ENCODE measurements around the gene FRAT1.

The FRAT1 gene

GRCh38 chr10:97291357-97292096 is 27.5 kb upstream of the FRAT1 start:
- H3K4me1 ChIP-seq (ENCODE audit: insufficient read depth, low read length, severe bottlenecking) = peaks cover 7% of the 10 kb centered on the region
- TF ChIP-seq EZH2 (IDR thresholded peaks at IDR 0.05; ENCODE audit: borderline replicate concordance, low read length) = no peak
- TF ChIP-seq, protein P1, sequence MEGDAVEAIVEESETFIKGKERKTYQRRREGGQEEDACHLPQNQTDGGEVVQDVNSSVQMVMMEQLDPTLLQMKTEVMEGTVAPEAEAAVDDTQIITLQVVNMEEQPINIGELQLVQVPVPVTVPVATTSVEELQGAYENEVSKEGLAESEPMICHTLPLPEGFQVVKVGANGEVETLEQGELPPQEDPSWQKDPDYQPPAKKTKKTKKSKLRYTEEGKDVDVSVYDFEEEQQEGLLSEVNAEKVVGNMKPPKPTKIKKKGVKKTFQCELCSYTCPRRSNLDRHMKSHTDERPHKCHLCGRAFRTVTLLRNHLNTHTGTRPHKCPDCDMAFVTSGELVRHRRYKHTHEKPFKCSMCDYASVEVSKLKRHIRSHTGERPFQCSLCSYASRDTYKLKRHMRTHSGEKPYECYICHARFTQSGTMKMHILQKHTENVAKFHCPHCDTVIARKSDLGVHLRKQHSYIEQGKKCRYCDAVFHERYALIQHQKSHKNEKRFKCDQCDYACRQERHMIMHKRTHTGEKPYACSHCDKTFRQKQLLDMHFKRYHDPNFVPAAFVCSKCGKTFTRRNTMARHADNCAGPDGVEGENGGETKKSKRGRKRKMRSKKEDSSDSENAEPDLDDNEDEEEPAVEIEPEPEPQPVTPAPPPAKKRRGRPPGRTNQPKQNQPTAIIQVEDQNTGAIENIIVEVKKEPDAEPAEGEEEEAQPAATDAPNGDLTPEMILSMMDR (IDR thresholded peaks at IDR 0.05; ENCODE audit: low read length) = no peak
- H3K9ac ChIP-seq (ENCODE audit: low read length) = peak overlapping the region; percentile 95
- peak overlapping the region; percentile 97 for H3K4me2 ChIP-seq (ENCODE audit: low read length)
- peak overlapping the region; percentile 74 for H3K27ac ChIP-seq (ENCODE audit: low read depth, low read length, poor library complexity, severe bottlenecking)
- H4K20me1 ChIP-seq (ENCODE audit: insufficient read depth, low read length) = no peaks in the 10 kb centered on the region
- peaks cover 5% of the 10 kb centered on the region; the same call in 1 of the 2 replicates for H3K36me3 ChIP-seq (ENCODE audit: insufficient read depth, low read length)
- peak overlapping the region; percentile 95 for H3K4me3 ChIP-seq (ENCODE audit: low read depth, low read length, poor library complexity, severe bottlenecking)
- no peaks in the 10 kb centered on the region for H3K27me3 ChIP-seq (ENCODE audit: insufficient read depth, low read length)
- H3K9me2 ChIP-seq (ENCODE audit: low read depth, low read length) = no peaks in the 10 kb centered on the region
- no peaks in the 10 kb centered on the region for H3F3A ChIP-seq (ENCODE audit: insufficient read depth, low read length)
- H2AFZ ChIP-seq (ENCODE audit: low read length) = no peak overlapping the region
- H3K9me3 ChIP-seq (ENCODE audit: low read length) = no peaks in the 10 kb centered on the region
- peaks cover 8% of the 10 kb centered on the region for H3K79me2 ChIP-seq (ENCODE audit: insufficient read depth, low read length)

GRCh38 chr10:97292097-97292861 is 26.8 kb upstream of the FRAT1 start, which contains the start of gene ARHGAP19:
Gene ARHGAP19 (minus strand): TSS chr10:97292637. CDS start chr10:97292627, 10 bp downstream.
- Histone ChIP-seq H2AFZ (ENCODE audit: low read length) (no peak within 1 kb of the TSS), H3K4me2 (ENCODE audit: low read length) (peak within 1 kb of the TSS; percentile 97), H3K9ac (ENCODE audit: low read length) (peak within 1 kb of the TSS; percentile 95), H3K79me2 (ENCODE audit: insufficient read depth, low read length) (peaks cover 8% of the 10 kb centered on the region), H3K9me3 (ENCODE audit: low read length) (no peaks in the 10 kb centered on the region), H3K27me3 (ENCODE audit: insufficient read depth, low read length) (no peaks in the 10 kb centered on the region), H3F3A (ENCODE audit: insufficient read depth, low read length) (no peaks in the 10 kb centered on the region), H3K4me1 (ENCODE audit: insufficient read depth, low read length, severe bottlenecking) (peaks cover 7% of the 10 kb centered on the region), H3K4me3 (ENCODE audit: low read depth, low read length, poor library complexity, severe bottlenecking) (peak within 1 kb of the TSS; percentile 95), H3K9me2 (ENCODE audit: low read depth, low read length) (no peaks in the 10 kb centered on the region), H4K20me1 (ENCODE audit: insufficient read depth, low read length) (no peaks in the 10 kb centered on the region), H3K27ac (ENCODE audit: low read depth, low read length, poor library complexity, severe bottlenecking) (peak within 1 kb of the TSS; percentile 74), H3K36me3 (ENCODE audit: insufficient read depth, low read length) (peaks cover 2% of the 10 kb centered on the region; the same call in 1 of the 2 replicates)
- TF ChIP-seq, protein P1 (IDR thresholded peaks at IDR 0.05; ENCODE audit: low read length) = no peak
- no peak for TF ChIP-seq EZH2 (IDR thresholded peaks at IDR 0.05; ENCODE audit: borderline replicate concordance, low read length)

DNA sequence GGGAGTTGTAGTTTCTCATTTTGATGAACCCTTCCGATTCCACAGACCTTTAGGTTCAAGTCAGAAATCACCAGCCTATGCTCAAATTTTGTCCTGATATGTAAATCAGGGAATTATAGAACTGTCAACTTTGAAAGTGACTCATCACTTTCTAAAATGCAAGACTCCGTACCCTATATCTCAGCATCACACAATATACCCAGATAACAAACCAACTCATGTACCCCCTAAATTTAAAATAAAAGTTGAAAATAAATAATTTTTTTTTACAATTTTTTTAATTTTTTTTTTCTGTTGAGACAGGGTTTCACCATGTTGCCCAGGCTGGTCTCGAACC is 26.2 kb upstream of the FRAT1 start:
- no peaks in the 10 kb centered on the region for H4K20me1 ChIP-seq (ENCODE audit: insufficient read depth, low read length)
- H2AFZ ChIP-seq (ENCODE audit: low read length) = no peak overlapping the region
- H3K9me2 ChIP-seq (ENCODE audit: low read depth, low read length) = no peaks in the 10 kb centered on the region
- H3K36me3 ChIP-seq (ENCODE audit: insufficient read depth, low read length) = no peaks in the 10 kb centered on the region
- H3K27me3 ChIP-seq (ENCODE audit: insufficient read depth, low read length) = no peaks in the 10 kb centered on the region
- H3F3A ChIP-seq (ENCODE audit: insufficient read depth, low read length) = no peaks in the 10 kb centered on the region
- H3K4me1 ChIP-seq (ENCODE audit: insufficient read depth, low read length, severe bottlenecking) = peaks cover 7% of the 10 kb centered on the region
- no peak overlapping the region for H3K27ac ChIP-seq (ENCODE audit: low read depth, low read length, poor library complexity, severe bottlenecking)
- H3K9me3 ChIP-seq (ENCODE audit: low read length) = no peaks in the 10 kb centered on the region
- H3K4me3 ChIP-seq (ENCODE audit: low read depth, low read length, poor library complexity, severe bottlenecking) = peak overlapping the region; percentile 95
- no peak overlapping the region for H3K9ac ChIP-seq (ENCODE audit: low read length)
- TF ChIP-seq, protein P1 (IDR thresholded peaks at IDR 0.05; ENCODE audit: low read length) = no peak
- TF ChIP-seq EZH2 (IDR thresholded peaks at IDR 0.05; ENCODE audit: borderline replicate concordance, low read length) = no peak
- H3K4me2 ChIP-seq (ENCODE audit: low read length) = peak overlapping the region; percentile 57
- peaks cover 8% of the 10 kb centered on the region for H3K79me2 ChIP-seq (ENCODE audit: insufficient read depth, low read length)
